EH (cell line): Measurements from ENCODE around the gene SLK.
A peak's percentile ranks its signal among the peaks of the same experiment; 100 is the strongest.

Experiments
- DNase-seq: peaks from one replicate; pipeline ENCODE4 v3.0.0-alpha.2; 2015; ENCODE audit warnings: low read depth

The SLK gene

GRCh38 chr10:104054430-104054829 lies 87.5 kb downstream of the SLK start:
- DNase-seq = peak; percentile 85

DNA sequence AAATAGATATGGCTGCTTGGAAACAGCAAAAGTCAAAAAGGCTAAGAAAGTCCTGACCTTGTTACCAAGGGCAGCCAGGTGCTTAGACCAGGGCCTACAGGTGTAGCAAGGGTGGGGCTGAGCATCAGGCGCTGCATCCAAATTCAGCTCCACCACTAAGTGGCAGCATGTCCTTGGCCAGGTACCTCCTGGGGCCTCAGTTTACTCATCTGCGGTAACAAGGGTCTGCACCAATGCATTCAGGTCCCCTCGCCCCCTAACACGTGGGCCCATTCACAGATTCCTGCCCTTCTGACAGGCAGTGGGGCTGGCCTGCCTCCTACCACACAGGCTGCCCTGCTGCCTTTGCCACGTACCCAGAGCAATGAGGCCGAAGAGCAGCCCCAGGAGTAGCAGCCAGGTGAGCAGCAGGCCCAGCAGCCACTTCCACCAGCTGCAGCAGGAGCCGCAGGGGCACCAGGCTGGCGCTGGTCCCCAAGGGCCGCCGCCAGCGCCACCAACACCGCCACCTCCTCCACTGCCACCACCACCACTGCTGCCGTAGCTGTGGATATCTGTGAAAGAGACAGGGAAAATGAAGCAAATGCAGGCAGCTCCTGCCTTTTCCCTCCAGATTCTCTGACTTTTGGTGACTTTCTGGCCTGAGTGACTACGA lies 89.8 kb downstream of the SLK start:
- DNase-seq = no peak

DNA sequence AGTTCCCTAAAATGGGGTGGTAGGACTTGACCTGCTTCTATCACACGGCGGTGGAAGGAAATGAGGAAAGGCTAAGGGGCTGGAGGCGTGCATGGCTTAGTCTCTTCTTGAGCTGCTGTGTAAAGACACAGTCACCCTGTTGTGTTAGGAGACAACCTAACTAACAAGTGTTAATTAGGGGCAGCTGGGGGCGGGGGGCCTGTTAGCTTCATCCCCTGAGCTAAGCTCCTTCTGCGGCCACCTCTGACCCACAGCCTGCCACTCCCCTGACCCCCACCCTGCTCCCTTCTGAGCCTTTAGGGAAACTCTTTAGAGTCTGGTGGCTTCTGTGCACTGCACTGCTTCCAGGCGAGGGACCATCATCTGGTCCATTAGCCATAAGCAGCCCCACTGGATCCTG lies 90.8 kb downstream of the SLK start:
- DNase-seq = no peak

DNA sequence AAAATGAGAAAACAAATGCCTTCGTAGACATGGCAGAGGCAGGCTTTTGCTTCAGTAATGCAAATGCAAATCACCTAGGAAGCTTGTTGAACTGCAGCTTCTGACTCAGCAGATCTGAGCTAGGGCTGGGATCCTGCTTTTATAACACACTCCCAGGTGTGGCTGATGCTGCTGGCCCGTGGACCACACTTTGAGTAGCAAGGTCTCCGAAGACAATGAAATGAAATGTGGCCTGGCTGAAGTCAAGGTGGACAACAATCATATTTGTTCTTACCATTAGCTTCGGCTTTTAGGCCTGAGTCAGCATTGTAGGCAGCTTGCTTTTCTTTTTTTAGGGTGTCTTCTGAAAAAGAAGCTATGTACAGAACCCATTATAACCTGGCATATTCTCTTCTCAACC lies 92.4 kb downstream of the SLK start:
- no peak for DNase-seq

DNA sequence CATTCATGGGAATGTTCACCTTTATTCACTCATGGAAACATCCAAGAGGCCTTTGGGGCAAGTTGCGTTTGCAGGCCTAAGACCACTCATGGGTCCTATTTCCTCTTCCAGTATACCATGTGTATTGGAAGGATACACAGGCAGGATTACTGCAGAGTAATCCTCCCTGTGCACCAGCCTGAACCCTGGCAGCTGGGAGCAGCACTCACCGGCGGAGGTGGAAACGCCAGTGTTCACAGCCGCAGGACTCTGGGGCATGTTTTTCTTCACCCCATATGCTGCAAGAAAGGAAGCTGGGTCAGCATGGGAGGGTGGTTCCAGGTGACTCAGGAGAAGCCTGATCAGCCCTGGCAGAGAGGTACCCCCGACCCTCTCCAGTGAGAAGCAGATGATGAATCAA lies 94.3 kb downstream of the SLK start:
- DNase-seq = no peak

DNA sequence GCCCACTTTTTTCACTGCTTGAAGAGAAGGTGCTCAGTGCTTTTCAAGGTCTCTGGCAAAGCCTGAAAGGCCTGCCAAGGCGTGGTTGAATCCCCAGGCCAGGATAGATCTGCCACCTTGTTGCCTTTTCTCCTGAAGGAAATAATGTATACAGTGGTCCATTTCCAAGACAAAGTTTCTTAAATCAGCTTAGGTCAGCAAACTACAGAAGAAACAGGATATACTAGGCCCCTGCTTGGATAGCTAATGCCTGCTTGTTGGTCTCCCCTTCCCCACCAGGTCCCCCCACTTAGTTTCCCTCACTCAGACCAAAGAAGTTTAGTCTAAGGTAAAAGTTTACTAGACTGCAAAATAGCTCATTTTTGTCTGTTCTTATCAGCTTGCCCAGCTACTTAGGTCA lies 98.8 kb downstream of the SLK start:
- no peak for DNase-seq

GRCh38 chr10:104066945-104067344 lies 100.0 kb downstream of the SLK start:
- no peak for DNase-seq

GRCh38 chr10:104067525-104067924 lies 100.6 kb downstream of the SLK start:
- no peak for DNase-seq

GRCh38 chr10:104069613-104070012 lies 102.7 kb downstream of the SLK start:
- no peak for DNase-seq

GRCh38 chr10:104072786-104073185 lies 105.8 kb downstream of the SLK start:
- peak; percentile 42 for DNase-seq

DNA sequence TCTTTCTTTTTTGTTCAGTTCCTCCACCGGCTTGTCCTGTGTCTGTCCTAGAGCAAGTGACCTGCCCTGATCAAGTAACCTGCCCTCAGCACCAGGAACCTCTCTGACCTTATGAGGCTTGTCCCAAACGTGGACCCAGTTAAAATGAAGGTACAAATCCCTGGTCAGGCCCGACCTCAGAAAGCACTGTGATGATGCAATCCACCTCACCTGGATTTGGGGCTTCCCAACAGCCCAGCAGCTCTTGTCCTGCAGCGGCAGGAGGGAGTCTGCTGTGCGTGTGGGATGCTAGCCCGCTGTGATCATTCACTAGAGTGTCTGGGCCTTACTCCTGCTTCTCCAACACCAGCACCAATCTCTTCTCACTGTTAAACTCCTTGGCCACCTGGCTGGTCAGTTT lies 107.6 kb downstream of the SLK start:
- DNase-seq = no peak

DNA sequence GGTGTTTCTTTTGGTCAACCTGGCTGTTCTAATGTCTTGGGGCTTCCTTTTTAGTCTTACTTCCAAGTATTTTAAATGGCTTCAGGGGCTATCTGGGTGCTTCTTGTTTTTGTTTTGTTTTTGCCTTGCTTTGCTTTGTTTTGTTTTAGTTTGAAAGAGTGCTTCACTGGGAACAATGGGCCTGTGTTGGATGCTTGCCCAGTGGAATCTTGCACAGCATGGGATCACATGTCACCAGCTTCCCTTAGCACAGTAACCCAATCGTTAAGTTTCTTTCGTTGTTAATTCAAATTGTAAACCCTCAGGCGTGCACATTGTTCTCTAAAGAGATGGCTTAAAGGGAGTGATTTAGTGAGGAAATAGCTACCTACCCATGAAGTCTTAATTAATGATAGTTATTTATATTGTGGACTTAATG lies 109.8 kb downstream of the SLK start:
- peak; percentile 54 for DNase-seq

DNA sequence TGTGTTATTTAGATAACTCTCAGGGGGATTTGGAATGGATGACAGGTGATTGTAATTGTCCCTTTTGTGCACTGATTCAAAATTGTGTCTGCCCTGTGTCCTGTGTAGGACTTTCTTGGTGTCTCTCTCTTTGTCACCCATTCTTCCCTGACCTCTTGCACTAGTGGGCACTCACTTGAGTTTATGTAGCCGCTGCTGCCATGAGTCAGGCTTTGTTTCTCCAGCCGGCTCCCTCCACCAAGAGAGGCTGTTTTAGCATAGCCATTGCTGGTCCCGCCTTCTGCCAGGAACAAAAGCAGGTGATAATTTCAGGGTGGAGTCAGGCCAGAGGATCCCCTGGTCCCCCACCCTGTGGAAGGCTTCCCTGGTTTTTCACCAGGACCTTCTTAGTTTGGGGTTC lies 110.3 kb downstream of the SLK start:
- DNase-seq = no peak

DNA sequence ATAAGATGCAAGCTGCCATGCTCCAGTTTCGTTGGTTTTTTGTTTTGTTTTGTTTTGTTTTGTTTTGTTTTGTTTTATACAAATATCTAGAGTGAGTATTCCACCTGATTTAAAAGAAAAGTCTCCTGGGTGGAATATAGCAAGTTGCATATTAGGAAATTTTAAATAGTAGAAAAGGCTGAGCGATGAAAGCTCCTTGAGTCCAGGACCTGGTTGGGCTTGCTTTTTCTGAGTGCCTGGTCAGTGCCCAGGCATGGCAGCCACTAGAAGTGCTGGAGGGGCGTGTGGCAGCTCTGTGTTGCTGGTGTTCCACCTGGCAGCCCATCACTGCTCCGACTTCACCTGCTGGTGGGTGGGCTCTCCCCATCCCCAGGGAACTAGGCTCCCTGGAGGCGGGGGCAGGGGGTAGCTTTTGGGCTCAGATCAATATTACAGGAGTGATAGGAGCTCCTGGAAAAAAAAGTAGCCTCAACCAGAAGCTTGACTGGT lies 110.8 kb downstream of the SLK start:
- no peak for DNase-seq
